Measurements from ENCODE around the gene GLB1L3.

DNA sequence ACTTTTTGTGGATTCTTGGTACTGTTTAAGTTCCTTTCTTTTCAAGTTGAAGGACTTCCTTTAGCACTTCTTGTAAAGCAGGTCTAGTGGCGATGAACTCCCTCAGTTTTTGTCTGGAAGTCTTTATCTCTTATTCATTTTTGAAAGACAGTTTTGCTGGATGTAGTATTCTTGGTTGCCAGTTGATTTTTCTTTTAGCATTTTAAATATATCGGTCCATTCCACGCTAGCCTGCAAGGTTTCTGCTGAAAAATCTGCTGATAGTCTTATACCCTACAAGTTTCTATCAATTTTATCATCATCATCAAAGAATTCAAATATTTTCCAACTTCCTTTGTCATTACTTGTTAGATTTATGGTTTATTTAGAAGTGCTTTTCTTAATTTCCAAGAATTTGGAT, 40.9 kb downstream of the GLB1L3 start:
- TF ChIP-seq, protein P1, sequence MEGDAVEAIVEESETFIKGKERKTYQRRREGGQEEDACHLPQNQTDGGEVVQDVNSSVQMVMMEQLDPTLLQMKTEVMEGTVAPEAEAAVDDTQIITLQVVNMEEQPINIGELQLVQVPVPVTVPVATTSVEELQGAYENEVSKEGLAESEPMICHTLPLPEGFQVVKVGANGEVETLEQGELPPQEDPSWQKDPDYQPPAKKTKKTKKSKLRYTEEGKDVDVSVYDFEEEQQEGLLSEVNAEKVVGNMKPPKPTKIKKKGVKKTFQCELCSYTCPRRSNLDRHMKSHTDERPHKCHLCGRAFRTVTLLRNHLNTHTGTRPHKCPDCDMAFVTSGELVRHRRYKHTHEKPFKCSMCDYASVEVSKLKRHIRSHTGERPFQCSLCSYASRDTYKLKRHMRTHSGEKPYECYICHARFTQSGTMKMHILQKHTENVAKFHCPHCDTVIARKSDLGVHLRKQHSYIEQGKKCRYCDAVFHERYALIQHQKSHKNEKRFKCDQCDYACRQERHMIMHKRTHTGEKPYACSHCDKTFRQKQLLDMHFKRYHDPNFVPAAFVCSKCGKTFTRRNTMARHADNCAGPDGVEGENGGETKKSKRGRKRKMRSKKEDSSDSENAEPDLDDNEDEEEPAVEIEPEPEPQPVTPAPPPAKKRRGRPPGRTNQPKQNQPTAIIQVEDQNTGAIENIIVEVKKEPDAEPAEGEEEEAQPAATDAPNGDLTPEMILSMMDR (IDR thresholded peaks at IDR 0.05), result no peak
- TF ChIP-seq POLR2AphosphoS5 (IDR thresholded peaks at IDR 0.05) (no peak), POLR2A (IDR thresholded peaks at IDR 0.05) (no peak)
